ENCODE results near the gene SLCO3A1.

Gene SLCO3A1

GRCh38 chr15:91853511-91853947, at the start of gene SLCO3A1:
SLCO3A1 (plus strand) TSS chr15:91853708.
- peak in 3 of 4 experiments; percentile 42 to 65 (median 54) for DNase-seq

- no peak for DNase-seq
Observed at GRCh38 chr15:91807122-91807521, 46.4 kb upstream of the SLCO3A1 start.

- no peak for DNase-seq
Observed at GRCh38 chr15:91813924-91814323, 39.6 kb upstream of the SLCO3A1 start.

GRCh38 chr15:91816942-91817341, 36.6 kb upstream of the SLCO3A1 start:
- no peak for DNase-seq

- DNase-seq = no peak
Observed at GRCh38 chr15:91821458-91821857, 32.0 kb upstream of the SLCO3A1 start.

- no peak for DNase-seq
Observed at GRCh38 chr15:91824256-91824655, 29.3 kb upstream of the SLCO3A1 start.

GRCh38 chr15:91826443-91826842, 27.1 kb upstream of the SLCO3A1 start:
- DNase-seq = no peak

GRCh38 chr15:91833056-91833455, 20.5 kb upstream of the SLCO3A1 start:
- DNase-seq = no peak

- DNase-seq = no peak
Observed at GRCh38 chr15:91839867-91840266, 13.6 kb upstream of the SLCO3A1 start.

- DNase-seq = no peak
Observed at GRCh38 chr15:91841861-91842260, 11.6 kb upstream of the SLCO3A1 start.

GRCh38 chr15:91844341-91844740, 9.2 kb upstream of the SLCO3A1 start:
- no peak for DNase-seq

- no peak for DNase-seq
Observed at GRCh38 chr15:91844928-91845327, 8.6 kb upstream of the SLCO3A1 start.

GRCh38 chr15:91845720-91846119, 7.8 kb upstream of the SLCO3A1 start:
- DNase-seq = no peak

GRCh38 chr15:91849180-91849579, 4.3 kb upstream of the SLCO3A1 start:
- DNase-seq = no peak

GRCh38 chr15:91849749-91850161, 3.8 kb upstream of the SLCO3A1 start:
- DNase-seq = no peak

GRCh38 chr15:91852741-91853510, 582 bp upstream of the SLCO3A1 start:
- peak; percentile 42 to 73 (median 54) for DNase-seq

- peak in 2 of 4 experiments; percentile 16 to 19 for DNase-seq
Observed at GRCh38 chr15:91853948-91854638, 585 bp downstream of the SLCO3A1 start.

- DNase-seq = no peak
Observed at GRCh38 chr15:91854639-91854990, 1.1 kb downstream of the SLCO3A1 start.

- DNase-seq = no peak
Observed at GRCh38 chr15:91855241-91855640, 1.7 kb downstream of the SLCO3A1 start.

GRCh38 chr15:91855684-91856489, 2.4 kb downstream of the SLCO3A1 start:
- no peak for DNase-seq

- no peak for DNase-seq
Observed at GRCh38 chr15:91857224-91857585, 3.7 kb downstream of the SLCO3A1 start.

GRCh38 chr15:91857772-91858171, 4.3 kb downstream of the SLCO3A1 start:
- no peak for DNase-seq

- DNase-seq = no peak
Observed at GRCh38 chr15:91860498-91860897, 7.0 kb downstream of the SLCO3A1 start.

- no peak for DNase-seq
Observed at GRCh38 chr15:91861223-91861622, 7.7 kb downstream of the SLCO3A1 start.
